LoVo (cell line): ENCODE measurements around the gene ZNF91.
"Not testable (repeated sequence)": the region's sequence is repeated elsewhere in the genome, so short reads cannot be mapped to it uniquely, and the experiment has no call there.

ENCODE experiments used
- DNase-seq: peaks from one replicate; pipeline ENCODE4 v3.0.0-alpha.2; 2016; ENCODE audit warnings: low spot score

The ZNF91 gene

GRCh38 chr19:23318941-23319340, 76.3 kb downstream of the ZNF91 start:
- DNase-seq, result not testable (repeated sequence)

GRCh38 chr19:23318143-23318542, 77.1 kb downstream of the ZNF91 start:
- no peak for DNase-seq

GRCh38 chr19:23315286-23315685, 80.0 kb downstream of the ZNF91 start:
- no peak for DNase-seq

GRCh38 chr19:23314505-23315251, 80.6 kb downstream of the ZNF91 start:
- no peak for DNase-seq

- DNase-seq, result no peak
Observed at GRCh38 chr19:23313196-23313595, 82.1 kb downstream of the ZNF91 start.

GRCh38 chr19:23312515-23312914, 82.8 kb downstream of the ZNF91 start:
- no peak for DNase-seq

- no peak for DNase-seq
Observed at GRCh38 chr19:23311551-23311950, 83.7 kb downstream of the ZNF91 start.

- no peak for DNase-seq
Observed at GRCh38 chr19:23310729-23311211, 84.5 kb downstream of the ZNF91 start.

GRCh38 chr19:23309926-23310325, 85.3 kb downstream of the ZNF91 start:
- DNase-seq, result no peak

- DNase-seq, result no peak
Observed at GRCh38 chr19:23305555-23305954, 89.7 kb downstream of the ZNF91 start.

GRCh38 chr19:23304238-23304637, 91.0 kb downstream of the ZNF91 start:
- no peak for DNase-seq

GRCh38 chr19:23294141-23294540, 101.1 kb downstream of the ZNF91 start:
- DNase-seq, result no peak

GRCh38 chr19:23289966-23290365, 105.3 kb downstream of the ZNF91 start:
- DNase-seq, result not testable (repeated sequence)
